SK-N-SH treated with all-trans-retinoic acid at 6 μM for 48 hours (cell line): ENCODE results near the gene MAST4.

Experiments
- ATAC-seq: fragments of 200-7000 bp; cut with Tn5 transposase; 3 replicates; pipeline ENCODE4 v1.9.1; 2020; ENCODE audit warnings: mild to moderate bottlenecking, moderate library complexity
- ARNTL ChIP-seq: fragments of 450-650 bp; formaldehyde crosslinking; IDR thresholded peaks from 2 replicates; pipeline ENCODE4 v1.5.0; 2020; ENCODE audit warnings: low read depth, mild to moderate bottlenecking, moderate library complexity, borderline replicate concordance
- CSDC2 ChIP-seq: fragments of 250-450 bp; sonication (Bioruptor Pico); IDR thresholded peaks from 2 replicates; pipeline ENCODE4 v1.5.0; 2020; ENCODE audit warnings: mild to moderate bottlenecking, moderate library complexity
- ESRRG ChIP-seq: fragments of 250-450 bp; sonication (Bioruptor Pico); IDR thresholded peaks from 2 replicates; pipeline ENCODE4 v1.6.1; 2021; ENCODE audit warnings: mild to moderate bottlenecking
- ISL1 ChIP-seq: fragments of 250-450 bp; sonication (Bioruptor Pico); IDR thresholded peaks from 2 replicates; pipeline ENCODE4 v2.1.2; 2022; ENCODE audit warnings: mild to moderate bottlenecking, moderate library complexity
- OSR1 ChIP-seq: fragments of 250-450 bp; sonication (Bioruptor Pico); IDR thresholded peaks from 2 replicates; pipeline ENCODE4 v1.8.0; 2022; ENCODE audit warnings: moderate library complexity, mild to moderate bottlenecking, inconsistent platforms
- POU6F1 ChIP-seq: fragments of 250-450 bp; sonication (Bioruptor Pico); IDR thresholded peaks from 2 replicates; pipeline ENCODE4 v1.8.0; 2021; ENCODE audit warnings: low read depth, mild to moderate bottlenecking, moderate library complexity, borderline replicate concordance
- PPARA ChIP-seq: fragments of 250-450 bp; sonication (Bioruptor Pico); IDR thresholded peaks from 2 replicates; pipeline ENCODE4 v1.5.0; 2020; ENCODE audit warnings: mild to moderate bottlenecking, borderline replicate concordance
- RARB ChIP-seq: fragments of 250-450 bp; sonication (Bioruptor Pico); IDR thresholded peaks from 2 replicates; pipeline ENCODE4 v1.8.0; 2021; ENCODE audit warnings: mild to moderate bottlenecking, moderate library complexity
- SNAI2 ChIP-seq: fragments of 250-450 bp; sonication (Bioruptor Pico); IDR thresholded peaks from 2 replicates; pipeline ENCODE4 v1.5.0; 2020; ENCODE audit warnings: mild to moderate bottlenecking, moderate library complexity
- TCF4 ChIP-seq: fragments of 250-450 bp; sonication (Bioruptor Pico); IDR thresholded peaks from 2 replicates; pipeline ENCODE4 v1.8.0; 2021; ENCODE audit warnings: mild to moderate bottlenecking, moderate library complexity, borderline replicate concordance
- TSHZ2 ChIP-seq: fragments of 250-450 bp; sonication (Bioruptor Pico); IDR thresholded peaks from 2 replicates; pipeline ENCODE4 v1.5.0; 2020; ENCODE audit warnings: mild to moderate bottlenecking, moderate library complexity
- ZC3H10 ChIP-seq: fragments of 250-450 bp; sonication (Bioruptor Pico); IDR thresholded peaks from 2 replicates; pipeline ENCODE4 v1.5.1; 2021; ENCODE audit warnings: mild to moderate bottlenecking, moderate library complexity
- ZFP3 ChIP-seq: fragments of 250-450 bp; sonication (Bioruptor Pico); IDR thresholded peaks from 2 replicates; pipeline ENCODE4 v1.5.0; 2020; ENCODE audit warnings: mild to moderate bottlenecking, moderate library complexity
- ZFP30 ChIP-seq: fragments of 450-650 bp; formaldehyde crosslinking; IDR thresholded peaks from 2 replicates; pipeline ENCODE4 v1.5.0; 2022; ENCODE audit warnings: mild to moderate bottlenecking, moderate library complexity
- ZNF565 ChIP-seq: fragments of 450-650 bp; formaldehyde crosslinking; conservative IDR thresholded peaks from 2 replicates; pipeline ENCODE4 v1.5.0; 2020; ENCODE audit warnings: low read depth, mild to moderate bottlenecking, moderate library complexity
- ZNF70 ChIP-seq: fragments of 450-650 bp; formaldehyde crosslinking; IDR thresholded peaks from 2 replicates; pipeline ENCODE4 v1.5.0; 2020; ENCODE audit warnings: mild to moderate bottlenecking, moderate library complexity
- ZNF8 ChIP-seq: fragments of 450-650 bp; formaldehyde crosslinking; IDR thresholded peaks from 2 replicates; pipeline ENCODE4 v1.5.0; 2020; ENCODE audit warnings: mild to moderate bottlenecking, moderate library complexity
- TF ChIP-seq, protein P1 (sequence below): fragments of 250-450 bp; sonication (Bioruptor Pico); IDR thresholded peaks from 2 replicates; pipeline ENCODE4 v1.8.0; 2020; ENCODE audit warnings: mild to moderate bottlenecking, moderate library complexity, borderline replicate concordance

Gene MAST4

GRCh38 chr5:67065696-67066095 is 469.5 kb downstream of the MAST4 start:
- no peak for ATAC-seq
- no peak for TF ChIP-seq TSHZ2 (CRISPR knock-in tag)
- no peak for TF ChIP-seq ZFP3 (CRISPR knock-in tag)
- TF ChIP-seq ZNF70 (CRISPR knock-in tag): no peak
- no peak for TF ChIP-seq ARNTL
- no peak for TF ChIP-seq OSR1 (CRISPR knock-in tag)

DNA sequence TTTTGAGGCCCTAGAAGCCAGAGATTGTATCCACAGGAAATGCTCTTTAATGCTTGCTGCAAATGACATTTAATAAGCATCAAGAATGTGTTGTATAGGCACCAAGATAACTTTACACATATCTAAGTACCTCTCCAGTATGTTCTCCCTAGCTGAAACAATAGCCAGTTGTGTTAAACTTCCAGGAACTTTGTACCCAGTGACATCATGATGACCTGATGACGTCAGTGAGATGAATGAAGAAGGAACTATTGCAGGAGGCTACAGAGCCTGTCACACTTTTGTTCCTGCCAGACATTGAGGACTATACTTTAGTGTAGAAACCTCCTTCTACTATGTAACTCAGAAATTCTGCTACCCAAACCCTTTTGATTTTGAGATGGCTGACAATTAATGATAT is 470.6 kb downstream of the MAST4 start:
- no peak for ATAC-seq
- TF ChIP-seq ZNF565 (CRISPR knock-in tag): no peak

- no peak for ATAC-seq
- no peak for TF ChIP-seq RARB (CRISPR knock-in tag)
- no peak for TF ChIP-seq ZFP30 (CRISPR knock-in tag)
Measured at GRCh38 chr5:67073045-67073680, 477.0 kb downstream of the MAST4 start.

DNA sequence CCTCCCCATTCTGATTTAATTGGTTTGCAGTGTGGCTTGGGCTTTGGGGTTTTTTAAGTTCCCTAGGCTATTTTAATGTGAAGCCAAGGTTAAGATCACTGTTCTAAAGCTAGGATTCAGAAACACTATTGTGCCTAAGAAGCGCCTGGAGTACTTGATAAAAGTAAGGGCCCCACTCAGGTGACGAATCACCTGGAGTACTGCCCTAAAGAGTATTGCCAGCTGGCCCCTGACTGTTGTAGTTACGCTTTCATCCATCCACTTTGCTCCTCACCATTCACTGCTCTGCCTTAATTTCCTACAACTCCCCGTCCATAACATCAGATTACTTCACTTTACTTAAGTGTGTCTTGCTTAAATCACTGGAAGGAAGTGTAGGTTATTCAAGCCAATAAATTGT is 481.1 kb downstream of the MAST4 start:
- no peak for ATAC-seq
- TF ChIP-seq ZFP3 (CRISPR knock-in tag) (no peak), ZC3H10 (no peak), CSDC2 (CRISPR knock-in tag) (no peak), ZNF8 (CRISPR knock-in tag) (no peak), ZFP30 (CRISPR knock-in tag) (no peak), ZNF565 (CRISPR knock-in tag) (no peak), TSHZ2 (CRISPR knock-in tag) (no peak), ESRRG (CRISPR knock-in tag) (no peak)
- TF ChIP-seq, protein P1, sequence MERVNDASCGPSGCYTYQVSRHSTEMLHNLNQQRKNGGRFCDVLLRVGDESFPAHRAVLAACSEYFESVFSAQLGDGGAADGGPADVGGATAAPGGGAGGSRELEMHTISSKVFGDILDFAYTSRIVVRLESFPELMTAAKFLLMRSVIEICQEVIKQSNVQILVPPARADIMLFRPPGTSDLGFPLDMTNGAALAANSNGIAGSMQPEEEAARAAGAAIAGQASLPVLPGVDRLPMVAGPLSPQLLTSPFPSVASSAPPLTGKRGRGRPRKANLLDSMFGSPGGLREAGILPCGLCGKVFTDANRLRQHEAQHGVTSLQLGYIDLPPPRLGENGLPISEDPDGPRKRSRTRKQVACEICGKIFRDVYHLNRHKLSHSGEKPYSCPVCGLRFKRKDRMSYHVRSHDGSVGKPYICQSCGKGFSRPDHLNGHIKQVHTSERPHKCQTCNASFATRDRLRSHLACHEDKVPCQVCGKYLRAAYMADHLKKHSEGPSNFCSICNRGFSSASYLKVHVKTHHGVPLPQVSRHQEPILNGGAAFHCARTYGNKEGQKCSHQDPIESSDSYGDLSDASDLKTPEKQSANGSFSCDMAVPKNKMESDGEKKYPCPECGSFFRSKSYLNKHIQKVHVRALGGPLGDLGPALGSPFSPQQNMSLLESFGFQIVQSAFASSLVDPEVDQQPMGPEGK (CRISPR knock-in tag): no peak

DNA sequence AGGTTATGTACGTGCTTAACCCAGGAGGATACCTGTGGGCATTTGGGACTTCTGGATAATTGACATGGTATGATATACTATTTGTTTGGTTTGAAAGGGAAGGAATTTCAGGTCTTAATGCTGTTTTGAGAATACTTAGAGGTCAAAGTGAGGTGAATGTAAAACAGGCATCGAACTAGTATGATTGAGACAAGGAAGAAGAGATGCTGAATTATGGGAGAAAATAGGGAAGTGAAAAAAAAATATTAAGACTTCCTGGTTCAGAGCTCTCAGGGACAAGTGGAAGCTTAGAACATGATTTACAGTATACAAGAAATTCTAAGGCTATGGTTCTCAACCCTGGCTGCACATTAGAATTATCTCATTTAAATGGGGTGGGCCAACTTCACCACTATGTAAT is 485.1 kb downstream of the MAST4 start:
- TF ChIP-seq ISL1 (no peak), PPARA (CRISPR knock-in tag) (no peak), CSDC2 (CRISPR knock-in tag) (no peak), ZNF70 (CRISPR knock-in tag) (no peak), TCF4 (CRISPR knock-in tag) (no peak), ZNF8 (CRISPR knock-in tag) (no peak), ESRRG (CRISPR knock-in tag) (no peak), SNAI2 (CRISPR knock-in tag) (no peak), ZC3H10 (no peak), OSR1 (CRISPR knock-in tag) (no peak), POU6F1 (no peak), ARNTL (no peak), ZFP3 (CRISPR knock-in tag) (no peak)
- ATAC-seq: no peak
